Measurements from ENCODE around the gene OPN1LW. TPM values are rescaled to one million over a fixed set of nuclear protein-coding genes. Genes with fewer than 3 reads are reported as not detected.

The OPN1LW gene
- total and polyA plus RNA-seq, 12 donors = not detected

- no peak for DNase-seq
- intact Hi-C loops (cut with DNase I) = no loop called here
- H3K4me3 ChIP-seq = no peak overlapping the region
- H3K27ac ChIP-seq = no peak overlapping the region
- H3K4me1 ChIP-seq (replicated peaks in 1 of 2) = no peaks in the 10 kb centered on the region
- no peaks in the 10 kb centered on the region for H3K9me3 ChIP-seq (replicated peaks in 1 of 3)
- WGBS, 4 donors = 75 to 95% (median 84%) methylated on average over 7 to 30 of the region's 30 CpGs
- no peaks in the 10 kb centered on the region for H3K36me3 ChIP-seq (replicated peaks in 1 of 2)
- no peak for TF ChIP-seq POLR2A (IDR thresholded peaks at IDR 0.05)
- TF ChIP-seq, protein P1, sequence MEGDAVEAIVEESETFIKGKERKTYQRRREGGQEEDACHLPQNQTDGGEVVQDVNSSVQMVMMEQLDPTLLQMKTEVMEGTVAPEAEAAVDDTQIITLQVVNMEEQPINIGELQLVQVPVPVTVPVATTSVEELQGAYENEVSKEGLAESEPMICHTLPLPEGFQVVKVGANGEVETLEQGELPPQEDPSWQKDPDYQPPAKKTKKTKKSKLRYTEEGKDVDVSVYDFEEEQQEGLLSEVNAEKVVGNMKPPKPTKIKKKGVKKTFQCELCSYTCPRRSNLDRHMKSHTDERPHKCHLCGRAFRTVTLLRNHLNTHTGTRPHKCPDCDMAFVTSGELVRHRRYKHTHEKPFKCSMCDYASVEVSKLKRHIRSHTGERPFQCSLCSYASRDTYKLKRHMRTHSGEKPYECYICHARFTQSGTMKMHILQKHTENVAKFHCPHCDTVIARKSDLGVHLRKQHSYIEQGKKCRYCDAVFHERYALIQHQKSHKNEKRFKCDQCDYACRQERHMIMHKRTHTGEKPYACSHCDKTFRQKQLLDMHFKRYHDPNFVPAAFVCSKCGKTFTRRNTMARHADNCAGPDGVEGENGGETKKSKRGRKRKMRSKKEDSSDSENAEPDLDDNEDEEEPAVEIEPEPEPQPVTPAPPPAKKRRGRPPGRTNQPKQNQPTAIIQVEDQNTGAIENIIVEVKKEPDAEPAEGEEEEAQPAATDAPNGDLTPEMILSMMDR (IDR thresholded peaks at IDR 0.05) = no peak
- H3K27me3 ChIP-seq = peaks cover 3% of the 10 kb centered on the region
These were observed 18.5 kb upstream of the OPN1LW start for GRCh38 chrX:154125391-154126040.

DNA sequence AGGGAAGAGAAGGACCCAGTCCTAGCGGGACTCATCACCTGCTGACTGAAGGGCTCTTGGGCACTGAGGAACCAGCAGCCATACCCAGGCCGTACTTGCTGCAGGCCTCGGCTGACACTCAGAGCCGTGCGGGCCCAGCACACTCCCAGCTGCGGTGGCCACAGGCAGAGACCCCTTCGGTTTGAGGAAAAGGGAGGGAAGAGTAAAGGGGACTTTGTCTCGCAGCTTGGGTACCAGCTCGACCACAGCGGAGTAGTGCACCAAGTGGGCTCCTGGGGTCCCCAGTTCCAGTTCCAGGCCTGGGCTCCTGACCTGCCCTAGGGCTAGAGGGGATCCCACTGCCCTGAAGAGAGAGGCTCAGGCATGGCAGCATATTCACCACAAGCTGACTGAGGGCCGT lies 17.9 kb upstream of the OPN1LW start:
- intact Hi-C loops (cut with DNase I) = no loop called here
- Histone ChIP-seq H3K27ac (no peak overlapping the region), H3K4me3 (no peak overlapping the region), H3K9me3 (replicated peaks in 1 of 3) (no peaks in the 10 kb centered on the region), H3K4me1 (replicated peaks in 1 of 2) (no peaks in the 10 kb centered on the region), H3K36me3 (replicated peaks in 1 of 2) (no peaks in the 10 kb centered on the region), H3K27me3 (peaks cover 3% of the 10 kb centered on the region)
- DNase-seq = no peak
- TF ChIP-seq, protein P1 (IDR thresholded peaks at IDR 0.05) = no peak
- TF ChIP-seq POLR2A (IDR thresholded peaks at IDR 0.05) = no peak
- WGBS, 4 donors = 84 to 95% (median 88%) methylated on average over 10 to 11 of the region's 11 CpGs; no CpG with 5 or more reads in 1 of the 4 donors

- Histone ChIP-seq H3K27ac (no peak overlapping the region), H3K9me3 (replicated peaks in 1 of 3) (no peaks in the 10 kb centered on the region), H3K36me3 (replicated peaks in 1 of 2) (no peaks in the 10 kb centered on the region), H3K4me1 (replicated peaks in 1 of 2) (peaks cover 0 to 5% of the 10 kb centered on the region in 2 donors), H3K4me3 (no peak overlapping the region), H3K27me3 (no peaks in the 10 kb centered on the region)
- no peak for TF ChIP-seq POLR2A (IDR thresholded peaks at IDR 0.05)
- TF ChIP-seq, protein P1 (IDR thresholded peaks at IDR 0.05) = no peak
- intact Hi-C loops (cut with DNase I) = no loop called here
- peak in 1 of 7 donors; percentile 22 for DNase-seq
- WGBS, 4 donors = 48 to 75% (median 61%) methylated on average over 4 of the region's 4 CpGs
These were observed 12.1 kb upstream of the OPN1LW start for GRCh38 chrX:154131955-154132354.

DNA sequence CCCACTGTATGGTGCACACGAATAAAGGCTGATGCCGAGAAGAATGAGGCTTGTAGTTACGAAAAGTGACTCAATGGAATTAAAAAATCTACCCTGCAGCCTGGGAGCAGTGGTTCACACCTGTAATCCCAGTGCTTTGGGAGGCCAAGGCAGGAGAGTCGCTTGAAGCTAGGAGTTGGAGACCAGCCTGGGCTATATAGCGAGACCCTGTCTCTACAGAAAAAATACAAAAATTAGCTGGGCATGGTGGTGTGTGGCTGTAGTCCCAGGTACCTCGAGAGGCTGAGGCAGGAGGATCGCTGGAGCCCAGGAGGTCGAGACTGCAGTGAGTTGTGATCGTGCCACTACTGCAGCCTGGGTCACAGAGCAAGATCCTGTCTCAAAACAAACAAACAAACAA lies 11.7 kb upstream of the OPN1LW start:
- intact Hi-C loops (cut with DNase I) = no loop called here
- Histone ChIP-seq H3K4me1 (replicated peaks in 1 of 2) (peaks cover 0 to 5% of the 10 kb centered on the region in 2 donors), H3K36me3 (replicated peaks in 1 of 2) (no peaks in the 10 kb centered on the region), H3K27ac (no peak overlapping the region), H3K27me3 (no peaks in the 10 kb centered on the region), H3K9me3 (replicated peaks in 1 of 3) (no peaks in the 10 kb centered on the region), H3K4me3 (no peak overlapping the region)
- no peak for DNase-seq
- 89 to 94% (median 92%) methylated on average over 6 to 9 of the region's 9 CpGs for WGBS, 4 donors
- no peak for TF ChIP-seq POLR2A (IDR thresholded peaks at IDR 0.05)
- TF ChIP-seq, protein P1 (IDR thresholded peaks at IDR 0.05) = no peak

Data from adrenal gland (tissue), 12 donors.